GM18909 (cell line): ENCODE measurements around the gene CDK6.
A peak's percentile ranks its signal among the peaks of the same experiment; 100 is the strongest.

Experiments
- ATAC-seq: cut with Tn5 transposase; IDR thresholded peaks from one replicate; pipeline ENCODE4 v1.9.1; 2021; ENCODE audit warnings: mild to moderate bottlenecking; ENCODE audit not compliant: unreplicated experiment, poor library complexity

The CDK6 gene

DNA sequence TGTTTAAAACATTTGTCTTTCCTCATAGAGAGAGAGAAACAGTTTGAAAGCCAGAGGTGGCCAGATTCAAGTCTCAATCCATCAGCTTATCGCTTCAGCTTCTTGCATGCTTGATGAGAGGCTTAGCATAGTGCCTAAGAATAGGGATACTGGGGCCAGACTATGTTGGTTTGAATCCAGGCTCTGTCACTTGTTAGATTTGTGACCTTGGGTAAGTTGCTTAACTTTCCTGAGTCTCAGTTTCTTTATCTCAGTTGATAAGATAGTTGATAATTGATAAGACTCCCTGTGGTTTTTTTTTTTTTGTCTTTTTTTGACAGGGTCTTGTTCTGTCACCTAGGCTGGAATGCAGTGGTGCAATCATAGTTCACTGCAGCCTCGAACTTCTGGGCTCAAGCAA is 12.1 kb upstream of the CDK6 start:
- ATAC-seq: no peak

DNA sequence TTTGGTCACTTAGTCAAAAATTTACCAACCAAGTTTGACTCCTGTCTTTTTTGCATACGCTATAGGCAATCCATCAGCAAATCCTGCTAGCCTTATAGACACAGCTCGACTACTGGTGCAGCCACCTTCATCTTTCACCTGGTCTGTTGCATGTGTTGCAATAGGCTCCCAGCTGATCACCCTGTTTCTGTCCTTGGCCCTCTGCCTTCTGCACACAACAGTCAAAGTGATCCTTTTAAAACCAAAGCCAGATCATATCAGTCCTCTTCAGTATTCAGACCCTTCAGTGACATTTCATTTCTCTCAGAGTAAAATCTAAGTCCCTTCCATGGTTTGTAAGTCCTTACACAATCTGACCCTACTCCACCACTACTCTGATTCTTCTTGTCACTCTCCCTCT is 10.9 kb upstream of the CDK6 start:
- no peak for ATAC-seq

DNA sequence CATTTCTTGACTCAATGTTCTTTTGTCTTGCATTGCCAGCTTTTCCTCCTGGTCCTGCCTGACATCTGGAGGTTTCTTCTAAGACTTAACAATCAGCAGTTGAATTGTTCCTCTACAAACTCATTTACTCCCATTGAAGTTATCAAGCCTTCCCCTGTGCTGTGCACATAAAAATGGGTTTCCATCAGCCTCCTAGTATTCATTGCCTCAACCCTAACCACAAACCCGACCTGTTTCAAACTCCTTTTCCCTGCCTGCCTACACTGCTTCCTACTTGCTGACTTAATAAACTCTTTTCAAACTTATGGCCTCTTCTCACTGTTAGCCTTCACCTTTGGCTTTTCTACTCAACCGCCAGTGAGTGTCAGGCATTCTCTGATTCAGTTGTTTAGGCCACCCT is 9.4 kb upstream of the CDK6 start:
- ATAC-seq: no peak

DNA sequence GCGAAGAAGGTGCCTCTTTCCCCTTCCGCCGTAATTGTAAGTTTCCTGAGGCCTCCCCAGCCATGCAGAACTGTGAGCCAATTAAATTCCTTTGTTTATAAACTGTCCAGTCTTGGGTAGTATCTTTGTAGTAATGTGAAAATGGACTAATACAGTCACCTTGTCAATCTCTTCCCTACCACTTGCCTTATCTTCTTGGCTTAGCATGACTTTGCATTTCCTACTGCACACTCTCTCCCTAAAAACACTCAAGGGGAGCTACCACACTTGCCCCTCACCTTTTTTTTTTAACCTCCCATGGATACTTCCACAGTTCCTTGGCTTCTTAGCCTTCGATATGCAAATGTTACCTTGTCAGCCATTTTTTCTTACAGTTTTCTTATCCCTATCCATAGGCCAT is 7.4 kb upstream of the CDK6 start:
- ATAC-seq: no peak

DNA sequence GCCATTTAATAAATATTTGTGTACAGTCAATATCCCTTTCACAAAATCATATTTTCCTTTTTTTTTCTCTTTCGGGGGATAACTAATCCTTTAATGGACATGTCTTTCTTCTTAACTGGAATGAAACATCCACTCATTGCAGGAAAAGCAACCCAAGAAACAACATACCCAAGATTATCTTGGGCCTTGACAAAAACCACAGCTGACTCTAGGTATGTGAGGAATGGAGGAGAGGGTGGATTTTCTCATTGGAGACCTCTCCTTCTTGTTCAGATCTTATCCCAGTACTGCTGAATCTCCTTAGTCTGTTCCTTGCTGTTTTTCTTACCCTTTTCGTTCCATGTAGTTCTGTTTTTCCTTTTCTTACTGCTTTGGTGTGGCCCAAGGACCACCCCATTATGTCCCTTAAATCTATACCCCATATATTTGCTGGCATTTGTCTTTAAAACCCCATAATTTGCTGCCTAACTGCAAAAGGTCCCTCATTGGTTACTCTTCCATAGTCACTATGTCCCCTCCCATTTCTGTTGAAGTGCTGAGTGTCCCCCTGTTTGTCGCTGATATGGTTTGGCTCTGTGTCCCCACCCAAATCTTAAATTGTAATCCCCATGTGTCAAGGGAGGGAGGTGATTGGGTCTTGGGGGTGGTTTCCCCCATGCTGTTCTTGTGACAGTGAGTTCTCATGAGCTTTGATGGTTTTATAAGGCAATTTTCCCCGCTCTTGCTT is 6.8 kb upstream of the CDK6 start:
- no peak for ATAC-seq

DNA sequence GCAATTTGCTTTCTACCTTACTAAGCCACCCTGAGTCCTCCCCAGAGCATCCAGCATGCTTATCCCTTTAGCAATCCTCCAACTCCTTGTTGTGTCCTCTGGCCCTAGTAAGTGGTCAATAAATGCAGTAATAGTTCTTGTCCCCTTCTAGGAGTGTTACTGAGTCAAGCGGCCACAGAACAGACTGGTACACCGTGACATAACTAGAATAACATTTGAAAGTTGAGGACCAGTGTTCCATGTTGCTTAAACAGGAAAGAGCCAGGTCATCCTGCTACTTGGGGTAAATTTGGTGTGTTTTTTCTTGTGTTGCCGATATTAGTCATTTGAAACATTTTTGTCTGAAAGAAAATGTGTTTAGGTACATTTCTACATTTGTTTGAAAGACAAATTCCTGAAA is 4.8 kb upstream of the CDK6 start:
- ATAC-seq: no peak

DNA sequence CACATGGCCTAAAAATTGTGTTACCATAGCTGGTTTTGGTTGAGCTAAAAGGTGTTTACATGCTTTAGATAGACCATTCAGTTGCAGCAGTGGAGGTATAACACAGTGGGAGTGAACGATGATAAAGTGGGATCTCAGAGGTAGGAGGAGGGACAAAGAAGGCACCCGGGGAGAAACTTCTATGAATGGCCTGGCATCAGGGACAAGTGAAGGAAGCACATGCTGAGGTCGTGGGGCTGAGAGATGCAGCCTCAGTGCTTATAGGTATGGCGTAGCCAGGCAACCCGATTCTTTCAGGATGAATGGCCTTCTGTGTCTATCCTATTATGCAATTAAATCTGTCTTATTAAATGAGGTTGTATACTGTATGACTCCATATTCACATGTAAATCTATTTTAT is 3.9 kb upstream of the CDK6 start:
- no peak for ATAC-seq

DNA sequence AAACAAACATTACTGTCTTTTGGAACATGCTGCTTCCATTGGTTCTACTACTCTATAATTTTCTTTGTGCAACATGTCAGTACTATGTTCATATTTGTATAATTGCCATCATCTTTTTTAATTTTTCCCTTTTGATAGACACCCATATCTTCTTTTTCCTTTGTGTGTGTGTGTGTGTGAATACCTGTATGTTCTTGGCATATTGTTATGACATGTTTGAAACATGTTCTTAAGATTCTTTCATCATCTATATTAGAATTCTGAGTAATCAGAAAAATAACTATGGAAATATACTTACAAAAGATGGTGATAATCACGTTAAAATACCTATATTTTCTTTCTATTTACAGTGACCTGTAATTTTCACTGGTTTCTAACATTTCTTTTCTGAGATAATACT is 3.5 kb upstream of the CDK6 start:
- ATAC-seq: no peak

DNA sequence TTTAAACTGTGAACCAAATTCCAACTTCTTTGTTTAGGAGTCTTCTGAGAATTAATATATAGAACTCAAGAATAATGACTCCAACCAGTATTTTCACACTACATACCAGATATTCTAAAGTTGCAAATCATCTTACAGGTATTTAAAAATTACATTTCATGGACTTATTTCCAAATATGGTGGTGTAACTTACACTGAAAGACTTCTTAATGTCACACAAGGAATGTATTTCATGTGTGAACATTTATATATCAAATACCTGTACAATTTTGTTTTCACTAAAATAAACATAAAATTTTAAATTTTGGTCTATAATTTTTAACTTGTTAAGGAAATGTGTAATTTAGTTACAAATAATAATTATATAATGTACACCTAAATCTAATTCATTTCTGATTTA is 2.6 kb upstream of the CDK6 start:
- ATAC-seq: no peak

DNA sequence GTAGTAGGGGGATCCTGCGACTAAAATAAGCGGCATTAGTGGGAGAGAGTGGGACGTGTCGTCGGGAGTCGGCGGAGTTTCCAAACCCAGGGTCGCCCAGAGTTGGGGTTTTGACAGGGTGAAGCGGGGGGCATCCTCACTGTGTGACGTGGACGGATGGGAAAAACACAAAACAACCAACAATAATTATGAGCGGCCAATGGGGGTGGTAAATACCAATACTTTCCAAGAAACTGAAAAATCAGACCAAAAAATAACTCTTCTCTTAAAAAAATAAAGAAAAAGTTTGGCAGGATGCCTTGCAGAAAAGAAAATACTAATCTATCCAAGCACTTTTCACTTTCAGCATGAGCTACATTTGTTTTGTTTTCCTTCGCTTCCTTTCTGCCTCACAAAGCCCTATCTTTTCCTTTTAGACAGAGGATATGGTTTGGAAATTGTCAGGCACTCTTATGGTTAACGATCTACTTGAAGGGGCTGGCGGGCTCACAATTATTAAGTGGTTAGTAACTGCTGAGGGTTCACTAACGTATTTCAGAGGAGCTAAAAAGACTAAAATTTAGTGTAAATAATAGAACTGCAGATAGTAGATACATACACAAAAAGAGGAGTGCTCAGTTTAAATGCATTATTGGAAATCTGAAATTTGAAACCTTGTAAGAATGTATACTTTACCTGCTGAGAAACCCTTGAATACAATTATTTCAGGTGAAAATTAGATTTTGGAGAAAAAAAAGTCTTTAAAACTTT is 802 bp upstream of the CDK6 start:
- ATAC-seq: no peak

DNA sequence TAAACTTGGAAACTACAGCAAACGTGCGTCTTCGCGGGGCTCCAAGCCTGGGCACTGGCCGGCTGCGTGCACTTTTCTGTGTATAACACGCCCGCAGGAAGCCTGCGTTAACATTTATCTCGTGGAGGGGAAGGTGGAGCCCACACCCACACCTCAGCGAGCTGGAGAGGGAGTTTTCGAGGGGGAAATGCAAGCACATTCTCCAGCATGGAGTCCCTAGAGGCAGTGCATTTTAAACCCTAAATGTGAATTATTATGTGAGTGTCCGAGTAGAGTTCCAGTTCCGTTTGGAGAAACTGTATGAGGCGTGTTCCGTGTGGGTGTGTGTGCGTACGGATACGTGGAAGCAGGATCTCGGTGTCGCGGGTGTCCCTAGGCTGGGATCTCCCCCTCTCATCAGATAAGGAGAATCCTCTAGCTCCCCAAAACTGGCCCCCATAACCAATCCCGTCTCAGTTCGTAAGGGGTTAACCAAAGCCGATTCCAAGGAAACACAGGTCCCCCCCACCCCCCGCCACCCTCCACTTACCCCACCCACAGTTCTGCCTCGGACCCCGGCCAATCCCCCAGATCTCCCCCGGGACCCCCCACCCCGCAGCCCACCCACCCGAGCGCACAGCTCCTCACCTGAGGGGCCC is 403 bp downstream of the CDK6 start:
- no peak for ATAC-seq

DNA sequence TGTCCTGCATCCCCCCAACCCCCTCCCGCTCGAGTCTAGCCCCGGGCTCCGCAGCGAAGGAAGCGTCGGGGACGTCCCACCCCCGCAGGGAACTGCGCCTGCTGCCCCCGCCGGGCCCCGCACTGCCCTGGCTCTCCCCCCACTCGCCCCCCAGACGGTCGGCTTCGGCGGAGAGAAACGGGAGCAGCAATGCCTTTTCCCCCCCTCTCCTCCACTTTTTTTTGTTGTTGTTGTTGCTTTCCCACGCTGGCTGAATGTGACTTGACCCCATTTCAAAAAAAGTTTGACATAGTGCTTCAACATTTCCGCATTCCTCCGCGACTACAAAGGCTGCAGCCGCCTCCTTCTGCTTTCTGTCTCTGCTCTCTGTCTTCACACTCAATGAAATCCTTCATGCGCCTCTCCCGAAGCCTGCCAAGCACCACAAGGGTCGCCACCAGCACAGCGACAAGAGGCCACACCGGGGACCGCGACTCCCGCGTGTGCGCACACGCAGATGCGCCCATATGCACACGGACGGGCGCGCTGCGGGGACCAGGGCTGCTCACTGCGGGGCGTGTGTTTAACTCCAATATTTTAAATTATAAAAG is 1.0 kb downstream of the CDK6 start:
- no peak for ATAC-seq

DNA sequence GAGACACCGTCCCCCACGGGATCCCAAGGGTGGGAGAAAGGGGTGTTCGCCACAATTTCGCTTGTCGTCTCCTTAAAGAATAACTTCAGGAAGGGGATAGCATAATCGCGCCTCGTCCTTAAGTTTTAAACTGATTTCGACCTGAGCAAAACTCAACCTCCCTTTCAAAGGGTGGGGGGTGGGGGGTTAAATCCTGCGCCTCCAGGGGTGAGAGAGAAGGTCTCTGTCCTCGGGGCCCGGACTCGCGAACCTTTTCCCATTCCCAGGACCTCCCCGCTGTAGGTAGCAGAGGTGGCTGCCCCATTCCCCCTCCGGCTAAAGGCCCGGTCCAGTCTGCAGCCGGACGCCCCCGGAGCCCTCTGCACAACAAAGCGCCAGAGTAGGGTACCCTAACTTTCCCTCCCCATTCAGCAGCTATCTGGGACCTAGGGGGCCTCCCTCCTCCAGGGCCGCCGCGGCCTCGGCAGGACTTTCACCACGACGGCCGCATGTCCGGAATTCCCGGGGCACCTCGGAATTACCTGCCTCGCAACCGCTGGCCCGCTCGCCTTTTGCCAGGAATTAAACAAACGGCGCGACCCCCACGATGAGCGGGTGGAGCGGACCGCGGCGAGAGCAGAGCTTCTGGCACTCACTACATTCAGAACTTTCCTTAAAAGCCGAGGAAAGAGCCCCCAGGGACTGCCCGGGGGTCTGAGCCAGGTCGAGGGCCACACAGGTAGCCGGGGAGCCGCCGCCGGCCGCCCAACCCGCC is 1.7 kb downstream of the CDK6 start:
- ATAC-seq: no peak

DNA sequence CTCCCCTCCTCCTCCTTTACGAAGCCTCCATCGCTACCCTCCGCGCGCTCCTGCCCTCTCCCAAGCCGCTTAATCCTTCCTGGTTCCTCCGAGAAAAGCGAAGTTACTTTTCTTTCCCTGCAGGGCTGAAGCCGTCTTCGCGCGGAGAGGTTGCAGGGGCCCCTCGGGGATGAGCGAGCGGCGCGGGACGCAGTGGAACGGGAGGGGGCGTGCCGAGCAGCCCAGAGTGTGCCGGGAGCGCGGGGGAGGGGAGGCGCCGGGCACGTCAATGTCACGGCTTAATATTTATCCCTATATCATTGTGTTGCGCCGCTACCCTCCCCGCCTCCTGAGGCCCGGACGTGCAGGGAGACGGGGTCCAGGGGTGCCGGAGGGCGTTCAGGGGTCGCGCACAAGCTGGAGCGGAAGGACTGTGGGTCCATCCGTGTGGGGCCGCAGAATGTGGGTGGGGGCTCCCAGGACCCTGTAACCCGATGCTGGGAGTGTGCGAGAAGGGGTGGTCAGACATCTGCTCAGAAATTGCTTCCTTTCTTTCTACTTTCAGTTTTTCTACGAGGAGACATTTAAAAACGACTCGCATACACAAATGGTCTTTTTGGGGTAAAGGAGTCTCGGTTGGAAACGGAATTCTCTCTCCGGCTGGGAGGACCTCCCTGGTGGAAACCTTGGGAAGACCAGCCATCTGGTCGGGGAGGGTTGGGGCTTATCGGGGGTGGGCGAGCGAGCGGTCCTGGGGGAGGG is 2.4 kb downstream of the CDK6 start:
- ATAC-seq: peak; percentile 59

DNA sequence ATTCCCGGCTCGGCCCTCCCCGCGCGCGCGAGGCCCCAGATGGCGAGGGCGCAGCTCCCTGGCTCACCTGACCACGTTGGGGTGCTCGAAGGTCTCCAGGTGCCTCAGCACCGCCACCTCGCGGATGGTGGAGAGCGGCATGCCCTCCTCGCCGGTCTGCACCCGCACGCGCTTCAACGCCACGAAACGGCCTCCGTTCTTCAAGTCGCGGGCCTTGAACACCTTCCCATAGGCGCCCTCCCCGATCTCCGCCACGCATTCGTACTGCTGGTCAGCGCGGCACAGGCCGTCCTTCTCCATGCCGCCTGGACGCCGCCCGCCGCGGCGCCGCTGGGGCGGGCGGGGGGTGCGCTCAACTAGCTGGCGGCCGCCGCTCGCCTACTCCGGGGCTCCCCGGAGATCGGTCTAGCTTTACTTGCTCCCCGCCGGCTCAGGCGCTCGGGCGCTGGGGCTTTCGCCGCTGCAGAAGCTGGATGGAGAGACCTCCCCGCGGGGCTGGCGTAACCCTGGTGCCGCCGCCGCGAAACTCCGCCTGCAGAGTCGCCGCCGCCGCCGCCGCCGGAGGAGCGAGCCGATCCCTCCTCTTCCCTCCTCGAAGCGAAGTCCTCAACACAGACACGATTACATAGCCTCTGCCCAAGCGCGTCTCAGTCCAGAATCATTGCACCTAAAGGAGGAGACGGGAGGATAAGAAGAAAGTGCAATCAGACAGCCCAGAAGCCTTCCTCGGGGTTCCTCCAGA is 3.2 kb downstream of the CDK6 start:
- ATAC-seq: peak; percentile 57

DNA sequence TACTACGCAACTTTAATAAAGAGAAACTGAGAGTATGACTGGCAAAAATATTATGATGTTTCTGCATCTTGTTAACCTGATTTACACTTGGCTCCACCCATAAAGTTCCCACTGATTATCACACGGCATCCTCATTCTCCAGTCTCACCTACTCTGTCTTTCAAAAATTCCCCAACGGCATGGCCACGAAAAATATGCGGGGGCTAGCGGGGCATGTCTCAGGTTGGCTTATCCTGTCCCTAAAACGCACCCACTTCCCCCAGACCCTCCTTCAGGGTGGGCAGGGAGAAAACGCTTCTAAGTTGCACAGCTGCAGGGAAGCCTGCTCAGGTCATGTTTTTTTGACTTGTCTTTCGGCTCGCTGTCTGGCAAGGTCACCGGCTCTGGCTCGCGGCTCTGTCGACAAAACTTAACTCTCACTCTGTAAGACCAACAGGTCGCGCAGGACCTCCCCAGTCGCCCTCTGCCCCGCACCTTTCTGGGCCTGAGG is 3.8 kb downstream of the CDK6 start:
- peak; percentile 5 for ATAC-seq

DNA sequence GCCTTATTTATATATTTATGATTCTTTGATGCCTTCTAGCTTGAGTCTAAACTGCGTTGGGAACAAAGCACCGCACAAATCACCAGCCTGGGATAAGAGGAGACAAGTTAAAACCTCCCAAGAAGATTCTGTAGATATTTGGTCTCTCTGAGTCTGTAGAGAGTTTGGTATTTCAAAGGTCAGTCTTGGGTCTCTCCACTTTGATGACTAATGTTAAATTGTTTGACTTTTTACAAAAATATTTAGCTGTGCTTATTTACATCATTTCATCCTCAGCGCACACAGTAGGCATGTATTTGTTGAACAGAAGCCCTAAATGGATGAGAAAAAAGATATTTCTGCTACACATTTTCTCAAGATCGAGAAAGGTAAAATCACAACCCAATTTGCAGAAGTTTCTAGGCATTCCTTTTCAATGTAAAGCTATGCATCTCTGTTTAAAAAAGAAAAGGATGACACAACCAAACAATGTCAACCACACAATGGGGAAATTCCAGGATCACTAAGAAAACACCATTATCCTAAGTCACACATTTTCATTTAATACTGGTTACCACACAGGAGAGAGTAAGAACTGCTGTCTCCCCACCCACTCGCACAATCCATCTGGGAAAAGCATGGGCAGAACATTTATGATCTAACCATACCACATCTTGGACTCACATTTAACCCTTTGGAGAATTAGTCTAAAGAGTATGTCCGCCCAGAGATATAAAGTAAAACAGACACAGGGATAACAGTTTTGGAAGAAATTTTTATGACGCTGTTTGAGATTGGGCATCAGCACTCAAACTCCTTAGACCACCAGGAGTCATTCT is 4.4 kb downstream of the CDK6 start:
- ATAC-seq: no peak

DNA sequence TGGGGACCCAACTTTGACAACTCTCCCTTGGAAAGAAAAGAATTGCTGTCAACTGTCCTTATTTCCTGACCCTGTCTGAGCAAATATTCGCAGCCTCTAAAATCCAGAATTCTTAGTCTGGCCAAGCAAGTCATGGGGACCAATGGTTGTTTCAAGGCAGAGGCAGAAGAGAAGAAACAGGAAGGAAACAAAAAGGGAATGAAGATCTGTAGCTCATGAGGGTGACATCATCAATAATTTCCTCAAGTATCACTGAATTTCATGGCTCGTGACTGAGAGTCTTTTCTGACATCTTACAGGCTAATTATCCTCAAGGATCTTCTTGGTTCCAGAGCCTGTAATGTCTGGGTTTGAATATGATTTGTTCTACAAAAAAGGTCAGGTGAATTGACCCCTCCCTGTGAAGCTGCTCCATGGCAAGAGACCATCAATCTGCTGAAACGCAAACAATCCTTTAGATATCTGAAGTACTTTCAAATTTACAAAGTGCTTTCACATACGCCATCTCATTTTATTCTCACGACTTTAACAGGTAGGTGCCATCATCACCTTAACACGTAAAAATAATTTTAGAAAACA is 5.8 kb downstream of the CDK6 start:
- no peak for ATAC-seq
